SU-DHL-6 (cell line): ENCODE results near the gene MYL6.
"Not testable (repeated sequence)": the region's sequence is repeated elsewhere in the genome, so short reads cannot be mapped to it uniquely, and the experiment has no call there.

ENCODE experiments used
- H2AFZ ChIP-seq: fragments of 200-600 bp; sonication (generic); 2 replicates; pipeline ENCODE4 v1.6.1; 2014; ENCODE audit warnings: low read depth, mild to moderate bottlenecking, moderate library complexity, mixed read lengths, antibody characterized with exemption, low read length; ENCODE audit not compliant: severe bottlenecking
- H3F3A ChIP-seq: fragments of 200-600 bp; shearing (Covaris generic); 2 replicates; pipeline ENCODE4 v1.6.0; 2016; ENCODE audit warnings: antibody characterized with exemption, mild to moderate bottlenecking; ENCODE audit not compliant: insufficient read depth
- H3K27ac ChIP-seq: fragments of 200-600 bp; sonication (generic); 2 replicates; pipeline ENCODE4 v1.5.1; 2016; ENCODE audit warnings: low read depth, mild to moderate bottlenecking, low read length, moderate library complexity, mixed read lengths
- H3K27me3 ChIP-seq: fragments of 200-600 bp; sonication (generic), shearing (Covaris generic); 2 replicates; pipeline ENCODE4 v1.6.0; 2014; ENCODE audit warnings: mild to moderate bottlenecking, low read length
- H3K36me3 ChIP-seq: fragments of 200-600 bp; sonication (generic); 2 replicates; pipeline ENCODE4 v1.6.1; 2014; ENCODE audit warnings: mild to moderate bottlenecking, low read length, mixed read lengths
- H3K4me2 ChIP-seq: fragments of 300-600, 200-600 bp; shearing (Covaris generic), sonication (generic); 2 replicates; pipeline ENCODE4 v1.6.0; 2014; ENCODE audit warnings: low read length, low read depth, mild to moderate bottlenecking; ENCODE audit not compliant: poor library complexity, severe bottlenecking
- H3K4me3 ChIP-seq: fragments of 200-600 bp; sonication (generic); 2 replicates; pipeline ENCODE4 v1.5.1; 2014; ENCODE audit warnings: antibody characterized with exemption, low read length, mild to moderate bottlenecking, mixed read lengths; ENCODE audit not compliant: insufficient read depth, poor library complexity, severe bottlenecking
- H3K79me2 ChIP-seq: fragments of 200-600 bp; sonication (generic); 2 replicates; pipeline ENCODE4 v1.6.1; 2014; ENCODE audit warnings: mild to moderate bottlenecking, low read length, moderate library complexity; ENCODE audit not compliant: insufficient read depth
- H3K9ac ChIP-seq: fragments of 200-600 bp; sonication (generic); 2 replicates; pipeline ENCODE4 v1.7.0; 2014; ENCODE audit warnings: mild to moderate bottlenecking, low read length
- H3K9me2 ChIP-seq: fragments of 200-600 bp; sonication (generic); replicated peaks from 2 replicates; pipeline ENCODE4 v1.6.1; 2014; ENCODE audit warnings: low read length; ENCODE audit not compliant: insufficient read depth
- H3K9me3 ChIP-seq: fragments of 200-600 bp; sonication (generic); 2 replicates; pipeline ENCODE4 v1.6.1; 2014; ENCODE audit warnings: low read length, mixed read lengths; ENCODE audit not compliant: insufficient read depth
- H4K20me1 ChIP-seq: fragments of 200-600 bp; sonication (generic); 2 replicates; pipeline ENCODE4 v1.6.1; 2014; ENCODE audit warnings: low read depth, mild to moderate bottlenecking, antibody characterized with exemption, low read length, moderate library complexity, mixed read lengths
- CTCF ChIP-seq: fragments of 200-600 bp; sonication (generic); IDR thresholded peaks from one replicate; pipeline ENCODE4 v1.5.1; 2017; ENCODE audit warnings: antibody characterized with exemption, mild to moderate bottlenecking, low read length, moderate library complexity; ENCODE audit not compliant: insufficient read depth, poor library complexity, severe bottlenecking
- EZH2phosphoT487 ChIP-seq: fragments of 200-600 bp; sonication (generic), shearing (Covaris generic); conservative IDR thresholded peaks from 2 replicates; pipeline ENCODE4 v1.6.1; 2018; ENCODE audit warnings: mild to moderate bottlenecking, antibody characterized with exemption, low read length, moderate library complexity, mixed read lengths

MYL6 gene

GRCh38 chr12:56190695-56191155 is 32.6 kb downstream of the MYL6 start:
- Histone ChIP-seq H3K9ac (peak overlapping the region; percentile 92), H3K9me2 (no peaks in the 10 kb centered on the region), H2AFZ (peak overlapping the region; percentile 92), H4K20me1 (no peaks in the 10 kb centered on the region), H3K4me2 (peak overlapping the region; percentile 81), H3K36me3 (no peaks in the 10 kb centered on the region; the same call in 1 of the 2 replicates), H3F3A (peaks cover 23% of the 10 kb centered on the region), H3K27ac (no peak overlapping the region), H3K27me3 (no peaks in the 10 kb centered on the region), H3K9me3 (no peaks in the 10 kb centered on the region), H3K4me3 (no peak overlapping the region), H3K79me2 (peaks cover 25% of the 10 kb centered on the region)
- TF ChIP-seq EZH2phosphoT487: no peak
- TF ChIP-seq CTCF: no peak

GRCh38 chr12:56192582-56192981 is 34.4 kb downstream of the MYL6 start:
- Histone ChIP-seq H3F3A (peaks cover 19% of the 10 kb centered on the region), H3K9me2 (no peaks in the 10 kb centered on the region), H3K36me3 (no peaks in the 10 kb centered on the region), H3K9me3 (no peaks in the 10 kb centered on the region), H3K9ac (no peak overlapping the region), H3K79me2 (peaks cover 14% of the 10 kb centered on the region), H3K27me3 (no peaks in the 10 kb centered on the region), H2AFZ (peak overlapping the region; percentile 67), H3K27ac (no peak overlapping the region), H3K4me3 (no peak overlapping the region), H3K4me2 (no peak overlapping the region), H4K20me1 (no peaks in the 10 kb centered on the region)
- TF ChIP-seq CTCF: no peak
- no peak for TF ChIP-seq EZH2phosphoT487

GRCh38 chr12:56193025-56193578 is 34.9 kb downstream of the MYL6 start:
- Histone ChIP-seq H3K79me2 (peaks cover 9% of the 10 kb centered on the region), H3K4me2 (no peak overlapping the region), H3K9me2 (no peaks in the 10 kb centered on the region), H3K9ac (no peak overlapping the region), H3K36me3 (no peaks in the 10 kb centered on the region), H4K20me1 (no peaks in the 10 kb centered on the region), H3F3A (peaks cover 18% of the 10 kb centered on the region), H3K27ac (no peak overlapping the region), H3K27me3 (no peaks in the 10 kb centered on the region), H3K4me3 (no peak overlapping the region), H2AFZ (no peak overlapping the region), H3K9me3 (no peaks in the 10 kb centered on the region)
- TF ChIP-seq CTCF (peak; percentile 92), EZH2phosphoT487 (no peak)

GRCh38 chr12:56196818-56197550 is 38.8 kb downstream of the MYL6 start:
- H3K9me2 ChIP-seq, H3K9ac ChIP-seq, H4K20me1 ChIP-seq, H3K79me2 ChIP-seq, H3K27ac ChIP-seq, H3K4me3 ChIP-seq, H3K27me3 ChIP-seq, H3K36me3 ChIP-seq, H3K4me2 ChIP-seq, H3K9me3 ChIP-seq, H2AFZ ChIP-seq: not testable (repeated sequence)
- peaks cover 10% of the 10 kb centered on the region; the same call in 1 of the 2 replicates for H3F3A ChIP-seq
